Mesendoderm (in vitro differentiated cells): ENCODE data around the gene FAF1.

ENCODE experiments used
- DNase-seq: peaks from one replicate; pipeline ENCODE4 v3.0.0; 2013
- H2AK5ac ChIP-seq: 2 replicates; pipeline ENCODE4 v1.6.1; 2013; ENCODE audit warnings: low read length, inconsistent platforms
- H2BK120ac ChIP-seq: 2 replicates; pipeline ENCODE4 v1.6.1; 2013; ENCODE audit warnings: low read depth, mild to moderate bottlenecking, low read length, moderate library complexity, mixed read lengths
- H2BK15ac ChIP-seq: replicated peaks from 2 replicates; pipeline ENCODE4 v1.6.1; 2013; ENCODE audit warnings: low read depth, mild to moderate bottlenecking, moderate library complexity
- H2BK5ac ChIP-seq: 2 replicates; pipeline ENCODE4 v1.6.1; 2013; ENCODE audit warnings: low read length, inconsistent platforms
- H3K18ac ChIP-seq: 2 replicates; pipeline ENCODE4 v1.6.1; 2013; ENCODE audit warnings: mild to moderate bottlenecking, low read length, mixed read lengths
- H3K23ac ChIP-seq: one replicate; pipeline ENCODE4 v1.6.1; 2013; ENCODE audit warnings: low read length
- H3K27ac ChIP-seq: 2 replicates; pipeline ENCODE4 v1.5.1; 2013; ENCODE audit warnings: low read depth, mild to moderate bottlenecking, inconsistent platforms, low read length, moderate library complexity
- H3K27me3 ChIP-seq: 2 replicates; pipeline ENCODE4 v1.6.1; 2013; ENCODE audit warnings: low read length, control low read depth, mild to moderate bottlenecking, inconsistent platforms; ENCODE audit not compliant: insufficient read depth, poor library complexity
- H3K36me3 ChIP-seq: 2 replicates; pipeline ENCODE4 v1.6.1; 2013; ENCODE audit warnings: low read length, inconsistent platforms; ENCODE audit not compliant: control insufficient read depth, insufficient read depth
- H3K4ac ChIP-seq: one replicate; pipeline ENCODE4 v1.6.1; 2013; ENCODE audit warnings: low read depth, mild to moderate bottlenecking, low read length, moderate library complexity
- H3K4me1 ChIP-seq: 2 replicates; pipeline ENCODE4 v1.6.1; 2013; ENCODE audit warnings: low read depth, low read length, inconsistent platforms; ENCODE audit not compliant: control insufficient read depth
- H3K4me2 ChIP-seq: 2 replicates; pipeline ENCODE4 v1.6.1; 2013; ENCODE audit warnings: low read length
- H3K4me3 ChIP-seq: 2 replicates; pipeline ENCODE4 v1.5.1; 2013; ENCODE audit warnings: mild to moderate bottlenecking, low read length
- H3K56ac ChIP-seq: one replicate; pipeline ENCODE4 v1.6.1; 2013; ENCODE audit warnings: low read length
- H3K79me1 ChIP-seq: 2 replicates; pipeline ENCODE4 v1.6.1; 2013; ENCODE audit warnings: low read length, inconsistent platforms
- H3K79me2 ChIP-seq: 2 replicates; pipeline ENCODE4 v1.6.1; 2013; ENCODE audit warnings: mild to moderate bottlenecking, low read length; ENCODE audit not compliant: control insufficient read depth, insufficient read depth
- H3K9ac ChIP-seq: 2 replicates; pipeline ENCODE4 v1.6.1; 2013; ENCODE audit warnings: low read length, inconsistent platforms
- H4K5ac ChIP-seq: one replicate; pipeline ENCODE4 v1.6.1; 2013; ENCODE audit warnings: low read length
- H4K8ac ChIP-seq: one replicate; pipeline ENCODE4 v1.6.1; 2013; ENCODE audit warnings: low read depth, mild to moderate bottlenecking, control low read depth, low read length, moderate library complexity
- WGBS: extraction: QIAGEN DNeasy Blood & Tissue Kit; methylation state at CpG from one replicate; pipeline ENCODE4 v1.1.7; 2013; ENCODE audit warnings: low lambda C conversion rate, missing lambda C conversion rate; ENCODE audit not compliant: insufficient coverage; ENCODE audit errors: extremely low coverage; 5-methylcytosine and 5-hydroxymethylcytosine counted together

The FAF1 gene

GRCh38 chr1:50645139-50645538 is 314.9 kb downstream of the FAF1 start:
- no peak overlapping the region for H2BK5ac ChIP-seq
- H3K27ac ChIP-seq = no peak overlapping the region
- H3K79me1 ChIP-seq = no peaks in the 10 kb centered on the region
- no peak overlapping the region for H3K56ac ChIP-seq
- H2BK15ac ChIP-seq = no peak overlapping the region
- no peak overlapping the region for H3K9ac ChIP-seq
- DNase-seq = no peak
- no peak overlapping the region for H3K4me3 ChIP-seq
- no peaks in the 10 kb centered on the region for H3K79me2 ChIP-seq
- H2BK120ac ChIP-seq = no peak overlapping the region
- no peak overlapping the region for H3K18ac ChIP-seq
- H3K4ac ChIP-seq = no peak overlapping the region
- no CpG with 5 or more reads among the region's 1 CpG for WGBS
- H4K5ac ChIP-seq = no peak overlapping the region
- H3K27me3 ChIP-seq = no peaks in the 10 kb centered on the region
- no peak overlapping the region for H4K8ac ChIP-seq
- no peaks in the 10 kb centered on the region for H3K36me3 ChIP-seq
- peaks cover 4% of the 10 kb centered on the region for H3K4me1 ChIP-seq
- no peak overlapping the region for H2AK5ac ChIP-seq
- H3K23ac ChIP-seq = no peak overlapping the region
- no peak overlapping the region for H3K4me2 ChIP-seq

- no peaks in the 10 kb centered on the region for H3K79me1 ChIP-seq
- no peak overlapping the region for H2AK5ac ChIP-seq
- H3K9ac ChIP-seq = no peak overlapping the region
- DNase-seq = no peak
- no peak overlapping the region for H2BK120ac ChIP-seq
- no peak overlapping the region for H3K27ac ChIP-seq
- H4K5ac ChIP-seq = no peak overlapping the region
- H2BK15ac ChIP-seq = no peak overlapping the region
- no peaks in the 10 kb centered on the region for H3K27me3 ChIP-seq
- H3K4me2 ChIP-seq = no peak overlapping the region
- H3K4me1 ChIP-seq = peaks cover 4% of the 10 kb centered on the region
- no peak overlapping the region for H3K23ac ChIP-seq
- no peak overlapping the region for H3K18ac ChIP-seq
- no peak overlapping the region for H2BK5ac ChIP-seq
- H3K4ac ChIP-seq = no peak overlapping the region
- no CpG with 5 or more reads among the region's 2 CpGs for WGBS
- no peaks in the 10 kb centered on the region for H3K36me3 ChIP-seq
- H3K56ac ChIP-seq = no peak overlapping the region
- no peaks in the 10 kb centered on the region for H3K79me2 ChIP-seq
- no peak overlapping the region for H3K4me3 ChIP-seq
- no peak overlapping the region for H4K8ac ChIP-seq
These were observed 315.5 kb downstream of the FAF1 start for GRCh38 chr1:50644447-50645105.

- Histone ChIP-seq H3K4me3 (no peak overlapping the region), H4K5ac (no peak overlapping the region), H3K79me2 (no peaks in the 10 kb centered on the region), H3K4me2 (no peak overlapping the region), H3K4me1 (no peaks in the 10 kb centered on the region), H3K23ac (no peak overlapping the region), H2BK120ac (no peak overlapping the region), H2BK15ac (no peak overlapping the region), H3K4ac (no peak overlapping the region), H2BK5ac (no peak overlapping the region), H3K27ac (no peak overlapping the region), H3K27me3 (no peaks in the 10 kb centered on the region), H3K56ac (no peak overlapping the region), H3K18ac (no peak overlapping the region), H2AK5ac (no peak overlapping the region), H3K79me1 (no peaks in the 10 kb centered on the region), H4K8ac (no peak overlapping the region), H3K9ac (no peak overlapping the region), H3K36me3 (no peaks in the 10 kb centered on the region)
- WGBS = no CpG with 5 or more reads among the region's 1 CpG
- DNase-seq = no peak
These were observed 322.6 kb downstream of the FAF1 start for GRCh38 chr1:50637460-50637859.

GRCh38 chr1:50634251-50634650 is 325.8 kb downstream of the FAF1 start:
- Histone ChIP-seq H4K5ac (no peak overlapping the region), H3K4me1 (no peaks in the 10 kb centered on the region), H2BK15ac (no peak overlapping the region), H3K23ac (no peak overlapping the region), H3K27ac (no peak overlapping the region), H3K9ac (no peak overlapping the region), H3K27me3 (no peaks in the 10 kb centered on the region), H2BK120ac (no peak overlapping the region), H4K8ac (no peak overlapping the region), H2BK5ac (no peak overlapping the region), H3K18ac (no peak overlapping the region), H2AK5ac (no peak overlapping the region), H3K79me1 (no peaks in the 10 kb centered on the region), H3K36me3 (no peaks in the 10 kb centered on the region), H3K4me3 (no peak overlapping the region), H3K4ac (no peak overlapping the region), H3K4me2 (no peak overlapping the region), H3K56ac (no peak overlapping the region), H3K79me2 (no peaks in the 10 kb centered on the region)
- WGBS = no CpG with 5 or more reads among the region's 1 CpG
- no peak for DNase-seq

- Histone ChIP-seq H3K56ac (no peak overlapping the region), H2BK120ac (no peak overlapping the region), H4K5ac (no peak overlapping the region), H3K4me3 (no peak overlapping the region), H3K27ac (no peak overlapping the region), H2BK5ac (no peak overlapping the region), H3K27me3 (no peaks in the 10 kb centered on the region), H3K4ac (no peak overlapping the region), H2BK15ac (no peak overlapping the region), H3K4me2 (no peak overlapping the region), H3K36me3 (no peaks in the 10 kb centered on the region), H4K8ac (no peak overlapping the region), H3K79me2 (no peaks in the 10 kb centered on the region), H3K9ac (no peak overlapping the region), H3K79me1 (no peaks in the 10 kb centered on the region), H3K23ac (no peak overlapping the region), H2AK5ac (no peak overlapping the region), H3K18ac (no peak overlapping the region), H3K4me1 (no peaks in the 10 kb centered on the region)
- WGBS = no CpG with 5 or more reads among the region's 6 CpGs
- DNase-seq = peak; percentile 35
These were observed 326.6 kb downstream of the FAF1 start for GRCh38 chr1:50633465-50633864.

GRCh38 chr1:50631161-50631560 is 328.9 kb downstream of the FAF1 start:
- no peak overlapping the region for H2BK120ac ChIP-seq
- H2AK5ac ChIP-seq = no peak overlapping the region
- no peak overlapping the region for H2BK5ac ChIP-seq
- no peak overlapping the region for H3K27ac ChIP-seq
- H4K5ac ChIP-seq = no peak overlapping the region
- no peak overlapping the region for H3K4ac ChIP-seq
- no peaks in the 10 kb centered on the region for H3K27me3 ChIP-seq
- no peaks in the 10 kb centered on the region for H3K79me1 ChIP-seq
- H3K18ac ChIP-seq = no peak overlapping the region
- no peaks in the 10 kb centered on the region for H3K36me3 ChIP-seq
- no peak overlapping the region for H3K4me3 ChIP-seq
- DNase-seq = no peak
- no peaks in the 10 kb centered on the region for H3K79me2 ChIP-seq
- no peak overlapping the region for H3K56ac ChIP-seq
- H3K23ac ChIP-seq = no peak overlapping the region
- no peak overlapping the region for H4K8ac ChIP-seq
- no peaks in the 10 kb centered on the region for H3K4me1 ChIP-seq
- no peak overlapping the region for H3K4me2 ChIP-seq
- H2BK15ac ChIP-seq = no peak overlapping the region
- H3K9ac ChIP-seq = no peak overlapping the region
